CD4-positive, alpha-beta T cell treated with Interleukin-6 for 4 hours (primary cell): Measurements from ENCODE around the gene DLGAP4.
A peak's percentile ranks its signal among the peaks of the same experiment; 100 is the strongest.
"Not testable (repeated sequence)": the region's sequence is repeated elsewhere in the genome, so short reads cannot be mapped to it uniquely, and the experiment has no call there.

Experiments
- DNase-seq: peaks from one replicate; pipeline ENCODE4 v3.0.0-alpha.2; 2020; ENCODE audit warnings: mixed read lengths

DLGAP4 gene

GRCh38 chr20:36544134-36545018 is 238.2 kb downstream of the DLGAP4 start:
- DNase-seq = no peak

GRCh38 chr20:36546111-36546736 is 240.1 kb downstream of the DLGAP4 start:
- DNase-seq = no peak

- DNase-seq = no peak
Observed at GRCh38 chr20:36547186-36548005, 241.3 kb downstream of the DLGAP4 start.

- DNase-seq = no peak
Observed at GRCh38 chr20:36548006-36548315, 241.8 kb downstream of the DLGAP4 start.

- DNase-seq = no peak
Observed at GRCh38 chr20:36548704-36549627, 242.8 kb downstream of the DLGAP4 start.

- no peak for DNase-seq
Observed at GRCh38 chr20:36549628-36549941, 243.4 kb downstream of the DLGAP4 start.

GRCh38 chr20:36549942-36550789 is 244.0 kb downstream of the DLGAP4 start:
- no peak for DNase-seq

GRCh38 chr20:36550790-36551299 is 244.7 kb downstream of the DLGAP4 start:
- no peak for DNase-seq

- no peak for DNase-seq
Observed at GRCh38 chr20:36555248-36555647, 249.1 kb downstream of the DLGAP4 start.

- no peak for DNase-seq
Observed at GRCh38 chr20:36562724-36563123, 256.6 kb downstream of the DLGAP4 start.

- DNase-seq = no peak
Observed at GRCh38 chr20:36563374-36563773, 257.2 kb downstream of the DLGAP4 start.

- DNase-seq = not testable (repeated sequence)
Observed at GRCh38 chr20:36564078-36564725, 258.1 kb downstream of the DLGAP4 start.

GRCh38 chr20:36564726-36565121 is 258.6 kb downstream of the DLGAP4 start:
- not testable (repeated sequence) for DNase-seq

GRCh38 chr20:36565520-36565919 is 259.4 kb downstream of the DLGAP4 start:
- DNase-seq = no peak

GRCh38 chr20:36569847-36570429 is 263.8 kb downstream of the DLGAP4 start:
- DNase-seq = no peak

- peak; percentile 10 for DNase-seq
Observed at GRCh38 chr20:36571564-36572504, 265.7 kb downstream of the DLGAP4 start.

- peak; percentile 77 for DNase-seq
Observed at GRCh38 chr20:36572701-36573102, 266.6 kb downstream of the DLGAP4 start.

- peak; percentile 94 for DNase-seq
Observed at GRCh38 chr20:36573103-36573797, 267.1 kb downstream of the DLGAP4 start, which contains the start of gene TGIF2. Gene TGIF2, plus strand, starts transcription at chr20:36573597. Its CDS starts 5,178 bp downstream, at chr20:36578775.
